Measurements from ENCODE around the gene FLOT1. TPM values are rescaled to one million over a fixed set of nuclear protein-coding genes. Genes with fewer than 3 reads are reported as not detected.

FLOT1 gene
- total and polyA plus RNA-seq, 9 of the 15 experiments (the other 6 are each of a cell fraction or from before 2014, with no cell fraction given), result 11.7 to 149 (median 118) TPM

DNA sequence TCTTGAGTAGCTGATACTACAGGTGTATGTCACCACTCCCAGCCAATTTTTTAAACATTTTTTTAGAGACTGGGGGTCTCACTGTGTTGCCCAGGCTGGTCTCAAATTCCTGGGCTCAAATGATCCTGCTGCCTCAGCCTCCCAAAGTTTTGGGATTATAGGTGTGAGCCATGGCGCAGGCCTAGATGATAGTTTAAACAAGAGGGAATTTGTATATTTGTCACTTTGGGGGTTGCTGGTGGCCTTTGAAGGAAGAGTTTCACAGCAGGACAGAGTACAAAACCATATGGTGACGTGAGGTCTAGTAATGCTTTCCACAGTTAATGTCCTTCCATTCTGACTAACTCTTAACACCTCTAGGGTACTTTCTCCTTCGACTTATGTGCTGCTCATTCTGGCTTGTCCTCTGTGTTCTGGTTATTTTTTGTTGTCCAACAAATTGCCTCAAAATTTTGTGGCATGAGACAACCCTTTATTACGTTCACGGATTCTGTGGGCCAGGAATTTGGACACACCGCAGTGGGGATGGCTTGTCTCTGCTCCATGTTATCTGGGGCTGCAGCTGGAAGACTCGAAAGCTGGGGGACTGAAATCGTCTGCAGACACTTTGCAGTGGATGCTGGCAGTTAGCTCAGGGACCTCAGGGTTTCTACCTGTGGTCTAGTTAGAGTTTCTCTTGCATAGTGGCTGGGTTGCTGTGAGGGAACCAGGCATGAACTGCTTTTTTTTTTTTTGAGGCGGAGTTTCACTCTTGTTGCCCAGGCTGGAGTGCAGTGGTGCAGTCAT lies 24.9 kb upstream of the FLOT1 start (continued):
- TF ChIP-seq ZBTB12 (CRISPR knock-in tag; IDR thresholded peaks at IDR 0.05) (no peak), TSHZ1 (CRISPR knock-in tag; IDR thresholded peaks at IDR 0.05) (no peak), MEF2D (tag; conservative IDR thresholded peaks at IDR 0.05; ENCODE audit: low read depth) (peak; percentile 49; the same call in 1 of the 2 replicates), SUPT5H (IDR thresholded peaks at IDR 0.05) (no peak), FOXM1 (IDR thresholded peaks at IDR 0.05; ENCODE audit: low read depth) (peak; percentile 17; the same call in 1 of the 2 replicates), FOXM1 (CRISPR knock-in tag; IDR thresholded peaks at IDR 0.05; ENCODE audit: low read depth) (no peak), TEAD4 (IDR thresholded peaks at IDR 0.05; ENCODE audit: low read length) (peak; percentile 93), TEAD4 (CRISPR knock-in tag; IDR thresholded peaks at IDR 0.05; ENCODE audit: borderline replicate concordance) (no peak), SREBF2 (CRISPR knock-in tag; IDR thresholded peaks at IDR 0.05) (no peak), MYC (IDR thresholded peaks at IDR 0.05; ENCODE audit: low read depth, low read length) (no peak), MYC (CRISPR knock-in tag; IDR thresholded peaks at IDR 0.05; ENCODE audit: borderline replicate concordance, low read depth) (0 out of 2 replicates have a peak, but pooled peaks have one; percentile 15), GABPB1 (CRISPR knock-in tag; IDR thresholded peaks at IDR 0.05) (no peak), ZBTB33 (CRISPR knock-in tag; IDR thresholded peaks at IDR 0.05) (no peak; the same call in 1 of the 2 replicates), TBP (optimal IDR thresholded peaks at IDR 0.05; ENCODE audit: low read depth, low read length) (no peak), ZFX (CRISPR knock-in tag; IDR thresholded peaks at IDR 0.05) (peak; percentile 61), HNRNPK (IDR thresholded peaks at IDR 0.05; ENCODE audit: low read depth, low read length, poor library complexity, severe bottlenecking) (no peak), RFX5 (IDR thresholded peaks at IDR 0.05; ENCODE audit: low read depth, low read length) (no peak), NCOA2 (IDR thresholded peaks at IDR 0.05; ENCODE audit: partially characterized antibody in 2 of 2) (no peak), EP300 (IDR thresholded peaks at IDR 0.05; ENCODE audit: low read length) (peak; percentile 78; the same call in 1 of the 2 replicates), BDP1 (IDR thresholded peaks at IDR 0.05; ENCODE audit: insufficient read depth, insufficient read length) (no peak), ZNF324 (CRISPR knock-in tag; IDR thresholded peaks at IDR 0.05) (no peak)
- TF ChIP-seq, protein P1, sequence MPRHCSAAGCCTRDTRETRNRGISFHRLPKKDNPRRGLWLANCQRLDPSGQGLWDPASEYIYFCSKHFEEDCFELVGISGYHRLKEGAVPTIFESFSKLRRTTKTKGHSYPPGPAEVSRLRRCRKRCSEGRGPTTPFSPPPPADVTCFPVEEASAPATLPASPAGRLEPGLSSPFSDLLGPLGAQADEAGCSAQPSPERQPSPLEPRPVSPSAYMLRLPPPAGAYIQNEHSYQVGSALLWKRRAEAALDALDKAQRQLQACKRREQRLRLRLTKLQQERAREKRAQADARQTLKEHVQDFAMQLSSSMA (CRISPR knock-in tag; IDR thresholded peaks at IDR 0.05), result no peak
